Naive thymus-derived CD4-positive, alpha-beta T cell (primary cell): ENCODE results near the gene NCAPH2. TPM values are rescaled to one million over a fixed set of nuclear protein-coding genes. Genes with fewer than 3 reads are reported as not detected.

Experiments
- ATAC-seq: fragments of 150-1000 bp; cut with Tn5 transposase; 2 replicates; pipeline ENCODE4 v1.10.0; 2021; ENCODE audit warnings: mild to moderate bottlenecking, moderate library complexity
- CTCF ChIA-PET: fragments of 350-600 bp; sonication (Branson Sonifier 250); formaldehyde crosslinking; loops from one replicate; lab custom pipeline; 2021; ENCODE audit warnings: antibody characterized with exemption; lab: Charles Lee
- POLR2A ChIA-PET: fragments of 350-600 bp; sonication (Branson Sonifier 250); formaldehyde crosslinking; loops from one replicate; lab custom pipeline; 2021; ENCODE audit warnings: antibody characterized with exemption, inconsistent platforms; lab: Charles Lee
- DNase-seq, 9 donors: peaks; one replicate each; pipeline versions ENCODE4 v3.0.0 to v3.0.0-alpha.2; 2020 to 2022; ENCODE audit warnings: mixed read lengths in 1 of 9
- H3K27ac ChIP-seq: one replicate; pipeline ENCODE4 v1.7.0; 2013; ENCODE audit warnings: mild to moderate bottlenecking, low read depth, low read length, moderate library complexity
- H3K27me3 ChIP-seq, 2 donors: one replicate each; pipeline ENCODE4 v1.7.0; 2013; ENCODE audit warnings: low read length in 2 of 2, mild to moderate bottlenecking in 2 of 2, moderate library complexity in 2 of 2; ENCODE audit not compliant: control insufficient read depth in 2 of 2, insufficient read depth in 2 of 2
- H3K36me3 ChIP-seq, 3 experiments: 1 replicate in 2 of 3; 2 replicates in 1 of 3; pipeline ENCODE4 v1.7.0; 2013; ENCODE audit warnings: low read length in 3 of 3, mild to moderate bottlenecking in 3 of 3, moderate library complexity in 1 of 3; ENCODE audit not compliant: insufficient read depth in 3 of 3, control insufficient read depth in 2 of 3
- H3K4me1 ChIP-seq, 2 donors: one replicate each; pipeline ENCODE4 v1.7.0; 2013; ENCODE audit warnings: low read length in 2 of 2, mild to moderate bottlenecking in 2 of 2, moderate library complexity in 1 of 2; ENCODE audit not compliant: control insufficient read depth in 2 of 2, insufficient read depth in 2 of 2
- H3K4me3 ChIP-seq: 2 replicates; pipeline ENCODE4 v1.7.0; 2013; ENCODE audit warnings: mild to moderate bottlenecking, low read length
- H3K9me3 ChIP-seq, 3 experiments: 1 replicate in 2 of 3; 2 replicates in 1 of 3; pipeline ENCODE4 v1.7.0; 2013; ENCODE audit warnings: low read length in 3 of 3; ENCODE audit not compliant: control insufficient read depth in 2 of 3
- H3K27ac Mint-ChIP-seq, 9 donors: one replicate each; pipeline ENCODE4 v1.8.0; 2020 to 2022; ENCODE audit warnings: mixed read lengths in 9 of 9, mild to moderate bottlenecking in 8 of 9, moderate library complexity in 5 of 9, inconsistent platforms in 2 of 9
- H3K27me3 Mint-ChIP-seq, 5 donors: one replicate each; pipeline ENCODE4 v1.8.0; 2021 to 2022; ENCODE audit warnings: mixed read lengths in 5 of 5, mild to moderate bottlenecking in 1 of 5
- H3K36me3 Mint-ChIP-seq, 5 donors: one replicate each; pipeline ENCODE4 v1.8.0; 2020 to 2022; ENCODE audit warnings: mixed read lengths in 5 of 5, mild to moderate bottlenecking in 3 of 5, inconsistent platforms in 1 of 5
- H3K4me1 Mint-ChIP-seq, 7 donors: one replicate each; pipeline ENCODE4 v1.8.0; 2020 to 2022; ENCODE audit warnings: mixed read lengths in 7 of 7, mild to moderate bottlenecking in 3 of 7, inconsistent platforms in 1 of 7
- H3K4me3 Mint-ChIP-seq, 10 donors: one replicate each; pipeline ENCODE4 v1.8.0; 2020 to 2022; ENCODE audit warnings: mild to moderate bottlenecking in 10 of 10, mixed read lengths in 10 of 10, moderate library complexity in 6 of 10, inconsistent platforms in 2 of 10
- H3K9me3 Mint-ChIP-seq, 11 donors: one replicate each; pipeline ENCODE4 v1.8.0; 2020 to 2022; ENCODE audit warnings: mixed read lengths in 11 of 11, mild to moderate bottlenecking in 4 of 11, inconsistent platforms in 1 of 11, moderate library complexity in 1 of 11
- intact Hi-C, 2 donors: fragments of 100-400 bp; cut with micrococcal nuclease; formaldehyde crosslinking; loops; one replicate each; pipeline ENCODE4 v1.15.1; 2023
- polyA plus RNA-seq, 2 donors: library from polyadenylated mRNA; unstranded; fragments of 300-500 nt; fragmentation: Illumina TruSeq; gene quantifications; one replicate each; pipeline ENCODE4 v1.2.3, GENCODE V29; 2021
- total RNA-seq, 6 experiments: library from RNA in 5 of 6; stranded (reverse) in 5 of 6; gene quantifications; 1 replicate in 5 of 6; 2 replicates in 1 of 6; pipeline ENCODE4 v1.2.3 and lab custom pipeline; 2021 to 2026

Gene NCAPH2
- total and polyA plus RNA-seq, 7 experiments from 2014 or later = 37.8 to 135 (median 78.8) TPM

DNA sequence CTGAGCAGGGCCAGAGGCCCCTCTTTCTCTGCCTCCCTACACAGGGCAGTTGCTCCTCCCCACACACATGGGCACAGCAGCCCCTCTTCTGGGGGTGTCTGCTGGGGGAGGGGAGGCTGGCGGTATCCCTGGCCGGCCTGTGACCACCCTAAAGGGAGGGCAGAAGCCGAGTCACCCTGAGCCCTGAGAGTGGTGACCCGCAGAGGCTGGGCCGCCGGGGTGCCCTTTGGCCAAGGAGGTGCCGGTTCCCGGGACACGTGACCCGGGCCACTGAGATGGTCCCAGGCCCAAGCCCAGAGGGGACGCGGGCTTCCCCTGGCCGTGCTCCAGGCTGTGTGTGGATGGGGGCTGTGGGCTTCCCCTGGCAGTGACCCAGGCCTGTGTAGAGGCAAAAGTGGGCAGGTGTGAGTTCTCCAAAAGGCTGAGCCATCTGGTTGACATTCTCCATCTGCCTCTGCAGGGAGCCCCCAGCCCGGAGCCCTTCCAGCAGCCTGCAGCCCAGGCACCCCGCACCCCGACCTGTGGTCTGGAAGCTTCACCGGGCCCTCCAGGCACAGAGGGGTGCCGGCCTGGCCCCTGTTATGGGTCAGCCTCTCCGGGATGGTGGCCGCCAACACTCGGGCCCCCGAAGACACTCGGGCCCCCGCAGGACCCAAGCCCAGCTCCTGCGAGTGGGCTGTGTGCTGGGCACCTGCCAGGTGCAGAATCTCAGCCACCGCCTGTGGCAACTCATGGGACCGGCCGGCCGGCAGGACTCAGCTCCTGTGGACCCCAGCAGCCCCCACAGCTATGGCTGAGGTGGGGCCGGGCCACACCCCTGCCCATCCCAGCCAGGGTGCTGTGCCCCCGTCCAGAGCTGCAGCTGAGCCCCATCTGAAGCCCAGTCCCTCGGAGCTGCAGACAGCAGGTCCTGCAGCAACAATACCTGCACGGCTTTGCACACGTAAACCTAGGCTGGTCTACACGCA is 25.6 kb upstream of the NCAPH2 start:
- DNase-seq (no peak), ATAC-seq (no peak)
- CTCF ChIA-PET = interaction anchor here (0.7 to 0.8 kb wide), 2 partner anchors 9 to 15 kb away, joined by 3 read pairs; no protein-coding TSS in a partner anchor
- H3K4me3 Mint-ChIP-seq = peak overlapping the region; percentile 49 to 85 (median 75)
- POLR2A ChIA-PET = interaction anchor here (1.3 to 2.4 kb wide), 5 partner anchors 9 to 21 kb away, joined by 3 to 6 read pairs (median 4); no protein-coding TSS in a partner anchor
- peaks cover 0 to 24% (median 0%) of the 10 kb centered on the region in 5 donors for H3K27me3 Mint-ChIP-seq
- no peak overlapping the region for H3K27ac ChIP-seq
- peak overlapping the region in 2 of 9 donors; percentile 24 to 68 for H3K27ac Mint-ChIP-seq
- H3K36me3 Mint-ChIP-seq = peaks cover 0 to 1% (median 0%) of the 10 kb centered on the region in 5 donors
- no peaks in the 10 kb centered on the region for H3K9me3 ChIP-seq
- H3K9me3 Mint-ChIP-seq = no peaks in the 10 kb centered on the region
- no peaks in the 10 kb centered on the region for H3K27me3 ChIP-seq
- peaks cover 0 to 15% (median 7%) of the 10 kb centered on the region in 7 donors for H3K4me1 Mint-ChIP-seq
- H3K4me1 ChIP-seq = peaks cover 4 to 8% of the 10 kb centered on the region in 2 donors
- intact Hi-C loops = no loop called here
- peak overlapping the region; percentile 39 for H3K4me3 ChIP-seq
- H3K36me3 ChIP-seq = no peaks in the 10 kb centered on the region

DNA sequence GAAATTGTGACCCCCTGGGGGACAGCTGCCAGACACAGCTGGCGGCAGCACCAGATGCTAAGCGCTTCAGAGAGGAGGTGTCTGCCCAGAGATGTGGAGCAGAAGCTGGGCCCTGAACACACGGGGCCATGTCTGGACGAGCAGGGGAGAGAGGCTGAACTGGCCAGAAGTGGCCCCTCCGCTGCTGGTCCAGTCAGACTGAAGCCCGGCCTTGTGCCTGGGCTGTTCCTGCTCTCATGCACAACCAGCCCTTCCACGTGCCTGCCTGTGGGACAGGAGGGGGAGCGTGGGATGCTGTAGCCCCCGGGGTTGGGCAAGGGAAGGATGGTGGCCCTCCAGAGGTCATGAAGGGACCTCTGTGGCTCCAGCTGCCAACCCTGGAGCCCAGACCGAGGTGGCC is 24.9 kb upstream of the NCAPH2 start:
- intact Hi-C loops = no loop called here
- no peak overlapping the region for H3K4me3 ChIP-seq
- Mint-ChIP-seq H3K4me3 (peak overlapping the region in 6 of 10 donors; percentile 13 to 85 (median 37)), H3K27me3 (peaks cover 0 to 24% (median 0%) of the 10 kb centered on the region in 5 donors), H3K9me3 (no peaks in the 10 kb centered on the region), H3K36me3 (peaks cover 0 to 1% (median 0%) of the 10 kb centered on the region in 5 donors), H3K4me1 (peaks cover 0 to 15% (median 7%) of the 10 kb centered on the region in 7 donors), H3K27ac (no peak overlapping the region)
- no peaks in the 10 kb centered on the region for H3K27me3 ChIP-seq
- ATAC-seq = no peak
- no peaks in the 10 kb centered on the region for H3K9me3 ChIP-seq
- H3K27ac ChIP-seq = no peak overlapping the region
- ChIA-PET CTCF (interaction anchor here (0.7 to 0.8 kb wide), 2 partner anchors 10 to 16 kb away, joined by 3 read pairs; no protein-coding TSS in a partner anchor), POLR2A (interaction anchor here (1.3 to 2.1 kb wide), 3 partner anchors 10 to 15 kb away, joined by 3 to 6 read pairs (median 4); no protein-coding TSS in a partner anchor)
- DNase-seq = no peak
- no peaks in the 10 kb centered on the region for H3K36me3 ChIP-seq
- H3K4me1 ChIP-seq = peaks cover 4 to 8% of the 10 kb centered on the region in 2 donors

DNA sequence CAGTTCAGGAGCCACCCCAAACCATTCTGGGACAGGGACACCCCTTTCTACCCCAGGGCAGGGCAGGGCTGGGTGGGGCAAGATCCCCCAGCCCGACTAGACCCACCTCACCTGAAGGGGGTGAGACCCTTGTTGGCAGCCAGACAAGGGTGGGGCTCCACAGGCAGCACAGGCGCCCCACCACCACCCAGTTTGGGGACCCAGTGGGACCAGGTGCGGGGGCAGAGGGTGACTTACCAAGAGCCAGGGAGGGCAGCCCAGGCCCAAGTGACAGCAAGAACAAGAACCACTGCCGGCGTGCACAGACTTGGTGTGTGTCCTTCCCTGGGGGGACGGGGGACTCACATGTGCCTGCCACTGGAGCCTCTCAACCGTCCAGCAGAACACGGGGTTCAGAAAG is 24.5 kb upstream of the NCAPH2 start:
- CTCF ChIA-PET = interaction anchor here (1.4 kb wide), 1 partner anchor 14 kb away, joined by 7 read pairs; no protein-coding TSS in a partner anchor
- H3K27me3 Mint-ChIP-seq = peaks cover 0 to 22% (median 0%) of the 10 kb centered on the region in 5 donors
- H3K4me1 Mint-ChIP-seq = peaks cover 0 to 15% (median 7%) of the 10 kb centered on the region in 7 donors
- H3K27ac Mint-ChIP-seq = no peak overlapping the region
- DNase-seq = no peak
- peaks cover 0 to 1% (median 0%) of the 10 kb centered on the region in 5 donors for H3K36me3 Mint-ChIP-seq
- intact Hi-C loops = no loop called here
- no peaks in the 10 kb centered on the region for H3K9me3 ChIP-seq
- H3K9me3 Mint-ChIP-seq = no peaks in the 10 kb centered on the region
- H3K4me3 Mint-ChIP-seq = peak overlapping the region in 1 of 10 donors; percentile 85
- POLR2A ChIA-PET = interaction anchor here (1.3 to 2.1 kb wide), 3 partner anchors 10 to 15 kb away, joined by 3 to 6 read pairs (median 4); no protein-coding TSS in a partner anchor
- H3K4me1 ChIP-seq = peaks cover 4 to 8% of the 10 kb centered on the region in 2 donors
- H3K36me3 ChIP-seq = no peaks in the 10 kb centered on the region
- no peaks in the 10 kb centered on the region for H3K27me3 ChIP-seq
- no peak overlapping the region for H3K4me3 ChIP-seq
- ATAC-seq = no peak
- no peak overlapping the region for H3K27ac ChIP-seq

DNA sequence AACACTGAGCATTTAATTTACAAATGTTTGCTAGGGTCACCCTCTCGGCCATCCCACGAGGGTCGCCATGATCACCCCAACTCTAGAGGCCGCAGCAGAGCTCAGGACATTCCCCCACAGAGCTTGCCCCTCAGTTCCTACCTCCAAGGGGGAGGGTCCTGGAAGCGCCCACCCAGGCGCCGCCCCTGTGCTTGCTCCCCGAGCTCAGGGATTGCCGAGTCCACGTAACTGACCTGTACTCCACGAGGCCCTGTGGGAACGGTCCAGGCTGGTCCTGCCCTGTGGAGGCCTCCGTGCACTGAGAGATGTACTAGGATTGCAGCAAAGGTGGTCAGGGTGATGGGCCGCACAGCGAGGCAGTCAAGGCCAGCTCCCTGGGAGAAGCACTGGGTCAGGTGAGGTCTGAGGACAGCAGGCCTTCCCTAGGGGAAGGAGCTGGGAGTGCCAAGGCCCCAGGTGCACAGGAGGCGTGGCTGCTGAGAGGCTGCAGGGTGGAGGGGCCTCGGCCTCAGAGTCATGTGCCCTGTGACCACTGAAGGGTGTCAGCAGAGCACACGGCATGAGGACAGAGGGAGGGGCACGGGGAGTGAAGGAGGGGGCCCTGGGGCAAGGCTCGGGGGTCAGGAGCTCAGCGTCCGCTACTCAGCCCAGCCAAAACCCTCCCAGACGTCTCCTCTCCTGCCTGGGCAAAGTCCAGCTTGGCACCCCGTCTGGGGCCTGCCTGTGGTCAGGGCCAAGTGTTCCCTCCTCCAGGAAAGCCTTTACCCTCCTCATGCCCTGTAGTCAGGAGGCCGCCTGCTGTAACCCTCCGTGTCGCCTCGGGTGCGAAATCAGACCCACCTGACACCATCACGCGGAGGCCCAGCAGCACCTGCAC is 23.8 kb upstream of the NCAPH2 start:
- Mint-ChIP-seq H3K27ac (no peak overlapping the region), H3K27me3 (peaks cover 0 to 16% (median 0%) of the 10 kb centered on the region in 5 donors), H3K36me3 (peaks cover 0 to 1% (median 0%) of the 10 kb centered on the region in 5 donors), H3K4me3 (peak overlapping the region in 1 of 10 donors; percentile 34), H3K9me3 (no peaks in the 10 kb centered on the region), H3K4me1 (peaks cover 0 to 15% (median 7%) of the 10 kb centered on the region in 7 donors)
- no peak overlapping the region for H3K4me3 ChIP-seq
- CTCF ChIA-PET = interaction anchor here (0.8 to 1.4 kb wide), 2 partner anchors 14 to 41 kb away, joined by 3 to 7 read pairs; partner anchors contain the start of gene SCO2
- H3K27ac ChIP-seq = no peak overlapping the region
- no peak for DNase-seq
- peaks cover 4 to 8% of the 10 kb centered on the region in 2 donors for H3K4me1 ChIP-seq
- ATAC-seq = no peak
- intact Hi-C loops = no loop called here
- no peaks in the 10 kb centered on the region for H3K36me3 ChIP-seq
- no peaks in the 10 kb centered on the region for H3K27me3 ChIP-seq
- no peaks in the 10 kb centered on the region for H3K9me3 ChIP-seq
- POLR2A ChIA-PET = interaction anchor here (1.5 to 2.1 kb wide), 2 partner anchors 14 kb away, joined by 4 to 6 read pairs; no protein-coding TSS in a partner anchor

DNA sequence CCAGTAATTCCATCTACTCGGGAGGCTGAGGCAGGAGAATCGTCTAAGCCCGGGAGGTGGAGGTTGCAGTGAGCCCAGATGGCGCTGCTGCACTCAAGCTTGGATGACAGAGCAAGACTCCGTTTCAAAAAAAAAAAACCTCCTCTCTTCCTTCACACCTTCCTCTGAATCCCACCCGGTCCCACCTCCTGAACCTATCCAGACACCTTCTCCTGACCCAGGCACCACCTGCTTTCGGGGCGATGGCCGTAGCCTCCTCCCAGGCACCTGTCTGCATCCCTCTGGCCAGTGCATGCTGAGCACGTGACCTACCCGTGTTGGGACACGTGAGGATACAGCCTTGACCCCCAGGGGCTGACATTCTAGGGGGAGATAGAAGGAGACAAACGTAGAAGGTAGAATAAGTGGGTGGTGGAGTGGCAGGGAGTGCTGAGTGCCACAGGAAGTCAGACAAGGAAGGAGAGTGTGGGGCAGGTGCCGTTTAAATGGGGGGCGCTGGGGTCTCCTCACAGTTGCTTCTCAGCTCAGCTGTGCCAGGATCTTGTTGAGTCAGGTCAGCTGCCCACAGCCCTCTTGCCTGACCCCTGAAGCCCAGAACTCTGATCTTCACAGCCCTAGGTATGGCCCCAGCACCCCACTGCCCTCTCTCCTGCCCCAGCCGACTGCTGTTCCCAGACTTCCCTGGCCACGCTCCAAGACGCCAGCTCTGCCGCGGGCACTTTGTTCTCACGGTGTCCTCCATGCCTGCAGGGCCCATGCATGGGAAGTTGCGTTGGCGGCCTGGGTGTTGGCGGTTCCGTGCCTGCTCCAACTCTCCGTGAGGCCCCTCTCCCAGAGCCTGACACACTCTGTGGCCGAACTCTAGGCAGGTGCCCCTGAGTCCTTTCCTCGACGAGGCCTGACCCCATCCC is 22.5 kb upstream of the NCAPH2 start:
- intact Hi-C loops = no loop called here
- Mint-ChIP-seq H3K9me3 (no peaks in the 10 kb centered on the region), H3K27ac (peak overlapping the region in 3 of 9 donors; percentile 46 to 68 (median 54)), H3K4me3 (peak overlapping the region in 1 of 10 donors; percentile 59), H3K4me1 (peaks cover 0 to 11% (median 2%) of the 10 kb centered on the region in 7 donors), H3K27me3 (peaks cover 0 to 3% (median 0%) of the 10 kb centered on the region in 5 donors), H3K36me3 (no peaks in the 10 kb centered on the region)
- peaks cover 4 to 8% of the 10 kb centered on the region in 2 donors for H3K4me1 ChIP-seq
- no peaks in the 10 kb centered on the region for H3K36me3 ChIP-seq
- no peak overlapping the region for H3K4me3 ChIP-seq
- POLR2A ChIA-PET = no interaction called here
- DNase-seq = no peak
- ATAC-seq = no peak
- H3K9me3 ChIP-seq = no peaks in the 10 kb centered on the region
- CTCF ChIA-PET = interaction anchor here (1.4 kb wide), 1 partner anchor 12 kb away, joined by 7 read pairs; no protein-coding TSS in a partner anchor
- no peak overlapping the region for H3K27ac ChIP-seq
- no peaks in the 10 kb centered on the region for H3K27me3 ChIP-seq
